Measurements from ENCODE around the gene FETUB.

FETUB gene

GRCh38 chr3:186639778-186640472 lies at the start of gene FETUB:
FETUB (plus strand) TSS chr3:186640399; CDS start chr3:186640461, 62 bp downstream.
- DNase-seq (ENCODE audit: low read depth in 3 of 3), result no peak

GRCh38 chr3:186590580-186591295 lies 49.5 kb upstream of the FETUB start:
- no peak for DNase-seq (ENCODE audit: low read depth in 3 of 3)

- DNase-seq (ENCODE audit: low read depth in 3 of 3), result no peak
Measured at GRCh38 chr3:186592682-186593081, 47.5 kb upstream of the FETUB start.

GRCh38 chr3:186593862-186594261 lies 46.3 kb upstream of the FETUB start:
- DNase-seq (ENCODE audit: low read depth in 3 of 3), result no peak

- DNase-seq (ENCODE audit: low read depth in 3 of 3), result no peak
Measured at GRCh38 chr3:186594591-186595113, 45.5 kb upstream of the FETUB start.

- no peak for DNase-seq (ENCODE audit: low read depth in 3 of 3)
Measured at GRCh38 chr3:186596568-186597287, 43.5 kb upstream of the FETUB start.

GRCh38 chr3:186598108-186598784 lies 42.0 kb upstream of the FETUB start:
- DNase-seq (ENCODE audit: low read depth in 3 of 3), result no peak

GRCh38 chr3:186598794-186599141 lies 41.4 kb upstream of the FETUB start:
- DNase-seq (ENCODE audit: low read depth in 3 of 3), result no peak

- no peak for DNase-seq (ENCODE audit: low read depth in 3 of 3)
Measured at GRCh38 chr3:186599142-186599784, 40.9 kb upstream of the FETUB start.

GRCh38 chr3:186599785-186600166 lies 40.4 kb upstream of the FETUB start:
- DNase-seq (ENCODE audit: low read depth in 3 of 3), result no peak

GRCh38 chr3:186600896-186601295 lies 39.3 kb upstream of the FETUB start:
- no peak for DNase-seq (ENCODE audit: low read depth in 3 of 3)

- no peak for DNase-seq (ENCODE audit: low read depth in 3 of 3)
Measured at GRCh38 chr3:186603159-186603558, 37.0 kb upstream of the FETUB start.

- DNase-seq (ENCODE audit: low read depth in 3 of 3), result no peak
Measured at GRCh38 chr3:186605078-186605477, 35.1 kb upstream of the FETUB start.

- DNase-seq (ENCODE audit: low read depth in 3 of 3), result no peak
Measured at GRCh38 chr3:186605561-186606545, 34.3 kb upstream of the FETUB start.

- DNase-seq (ENCODE audit: low read depth in 3 of 3), result no peak
Measured at GRCh38 chr3:186608624-186609215, 31.5 kb upstream of the FETUB start.

- DNase-seq (ENCODE audit: low read depth in 3 of 3), result no peak
Measured at GRCh38 chr3:186609247-186609868, 30.8 kb upstream of the FETUB start.

- DNase-seq (ENCODE audit: low read depth in 3 of 3), result no peak
Measured at GRCh38 chr3:186612065-186612464, 28.1 kb upstream of the FETUB start.

- no peak for DNase-seq (ENCODE audit: low read depth in 3 of 3)
Measured at GRCh38 chr3:186612721-186613636, 27.2 kb upstream of the FETUB start, which contains the start of gene AHSG. AHSG (plus strand) TSS chr3:186613060; CDS start chr3:186613142, 82 bp downstream.
